NOMO-1 treated with DMSO at 0.1 percent for 48 hours (cell line): ENCODE data around the gene ADAMTS4.

ENCODE experiments used
- DNase-seq: peaks from one replicate; lab custom pipeline; 2025; ENCODE audit not compliant: unreplicated experiment; lab: John Stamatoyannopoulos, UW

The ADAMTS4 gene

GRCh38 chr1:161197560-161198193 lies 1.2 kb downstream of the ADAMTS4 start:
- DNase-seq: no peak

GRCh38 chr1:161196521-161197451 lies 2.1 kb downstream of the ADAMTS4 start:
- no peak for DNase-seq

- no peak for DNase-seq
Measured at GRCh38 chr1:161196111-161196510, 2.7 kb downstream of the ADAMTS4 start.

- peak; percentile 68 for DNase-seq
Measured at GRCh38 chr1:161195171-161195570, 3.7 kb downstream of the ADAMTS4 start.

- DNase-seq: no peak
Measured at GRCh38 chr1:161193561-161194235, 5.2 kb downstream of the ADAMTS4 start.

- peak; percentile 80 for DNase-seq
Measured at GRCh38 chr1:161192476-161193465, 6.1 kb downstream of the ADAMTS4 start.

- no peak for DNase-seq
Measured at GRCh38 chr1:161191971-161192370, 6.9 kb downstream of the ADAMTS4 start.

GRCh38 chr1:161190962-161191521 lies 7.8 kb downstream of the ADAMTS4 start:
- DNase-seq: no peak

- DNase-seq: no peak
Measured at GRCh38 chr1:161189036-161189435, 9.8 kb downstream of the ADAMTS4 start.

- DNase-seq: no peak
Measured at GRCh38 chr1:161188381-161188780, 10.5 kb downstream of the ADAMTS4 start.

GRCh38 chr1:161187311-161187710 lies 11.5 kb downstream of the ADAMTS4 start:
- no peak for DNase-seq

GRCh38 chr1:161185732-161186311 lies 13.0 kb downstream of the ADAMTS4 start:
- peak; percentile 98 for DNase-seq

GRCh38 chr1:161185282-161185682 lies 13.6 kb downstream of the ADAMTS4 start:
- DNase-seq: peak; percentile 98

GRCh38 chr1:161182214-161182613 lies 16.6 kb downstream of the ADAMTS4 start:
- peak; percentile 80 for DNase-seq

GRCh38 chr1:161180639-161181038 lies 18.2 kb downstream of the ADAMTS4 start:
- DNase-seq: peak; percentile 37

- DNase-seq: no peak
Measured at GRCh38 chr1:161179698-161180097, 19.2 kb downstream of the ADAMTS4 start.

- no peak for DNase-seq
Measured at GRCh38 chr1:161177936-161178244, 21.0 kb downstream of the ADAMTS4 start.

- peak; percentile 73 for DNase-seq
Measured at GRCh38 chr1:161177112-161177935, 21.5 kb downstream of the ADAMTS4 start, which contains the start of gene B4GALT3. Gene B4GALT3, minus strand, starts transcription at chr1:161177507. Its CDS starts 1,447 bp downstream, at chr1:161176060.
